MM.1S (cell line): Measurements from ENCODE around the gene CHD9NB.

Experiments
- EZH2 ChIP-seq: fragments of 300-600 bp; sonication (generic); optimal IDR thresholded peaks from 2 replicates; pipeline ENCODE3; 2017; ENCODE audit warnings: low read depth, mild to moderate bottlenecking, antibody characterized with exemption, low read length, mixed read lengths
- TF ChIP-seq, protein P1 (sequence below): fragments of 300-600 bp; sonication (generic); IDR thresholded peaks from 2 replicates; pipeline ENCODE4 v1.5.1; 2016; ENCODE audit warnings: antibody characterized with exemption, low read length, mixed read lengths

GRCh38 chr16:53080345-53081031 is 27.8 kb upstream of the CHD9NB start:
- TF ChIP-seq, protein P1, sequence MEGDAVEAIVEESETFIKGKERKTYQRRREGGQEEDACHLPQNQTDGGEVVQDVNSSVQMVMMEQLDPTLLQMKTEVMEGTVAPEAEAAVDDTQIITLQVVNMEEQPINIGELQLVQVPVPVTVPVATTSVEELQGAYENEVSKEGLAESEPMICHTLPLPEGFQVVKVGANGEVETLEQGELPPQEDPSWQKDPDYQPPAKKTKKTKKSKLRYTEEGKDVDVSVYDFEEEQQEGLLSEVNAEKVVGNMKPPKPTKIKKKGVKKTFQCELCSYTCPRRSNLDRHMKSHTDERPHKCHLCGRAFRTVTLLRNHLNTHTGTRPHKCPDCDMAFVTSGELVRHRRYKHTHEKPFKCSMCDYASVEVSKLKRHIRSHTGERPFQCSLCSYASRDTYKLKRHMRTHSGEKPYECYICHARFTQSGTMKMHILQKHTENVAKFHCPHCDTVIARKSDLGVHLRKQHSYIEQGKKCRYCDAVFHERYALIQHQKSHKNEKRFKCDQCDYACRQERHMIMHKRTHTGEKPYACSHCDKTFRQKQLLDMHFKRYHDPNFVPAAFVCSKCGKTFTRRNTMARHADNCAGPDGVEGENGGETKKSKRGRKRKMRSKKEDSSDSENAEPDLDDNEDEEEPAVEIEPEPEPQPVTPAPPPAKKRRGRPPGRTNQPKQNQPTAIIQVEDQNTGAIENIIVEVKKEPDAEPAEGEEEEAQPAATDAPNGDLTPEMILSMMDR: no peak
- TF ChIP-seq EZH2: no peak
